Stimulated activated CD4-positive, alpha-beta T cell treated with anti-CD3 and anti-CD28 coated beads, Interleukin-2, amount 100 ng/mL, for 48 hours (primary cell): ENCODE results near the gene AKT2.

Experiments
- DNase-seq, 2 donors: peaks; one replicate each; pipeline ENCODE4 v3.0.0-alpha.2; 2020

Gene AKT2

GRCh38 chr19:40249781-40250180 lies 35.4 kb downstream of the AKT2 start:
- no peak for DNase-seq

DNA sequence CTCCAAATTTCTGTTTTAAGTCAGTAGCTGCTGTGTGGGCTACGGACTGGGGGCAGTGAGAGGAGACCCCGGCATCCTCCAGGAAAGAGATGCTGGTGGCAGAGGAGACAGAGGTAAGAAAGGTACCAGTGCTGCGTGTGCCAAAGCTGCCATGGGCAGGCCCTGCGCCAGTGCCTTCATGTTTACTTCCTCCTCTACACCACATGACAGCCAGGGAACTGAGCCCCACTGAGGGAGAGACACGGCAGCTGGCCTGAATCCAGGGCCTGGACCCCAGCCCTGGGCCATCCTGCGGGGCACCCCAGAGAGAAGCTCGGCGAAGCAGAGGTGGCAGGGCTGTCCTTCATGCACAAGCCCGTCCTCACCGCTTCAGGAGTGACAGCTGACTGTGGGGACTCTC lies 35.9 kb downstream of the AKT2 start:
- DNase-seq, result no peak

GRCh38 chr19:40247735-40248262 lies 37.3 kb downstream of the AKT2 start:
- DNase-seq, result no peak

GRCh38 chr19:40247178-40247577 lies 38.0 kb downstream of the AKT2 start:
- DNase-seq, result no peak

DNA sequence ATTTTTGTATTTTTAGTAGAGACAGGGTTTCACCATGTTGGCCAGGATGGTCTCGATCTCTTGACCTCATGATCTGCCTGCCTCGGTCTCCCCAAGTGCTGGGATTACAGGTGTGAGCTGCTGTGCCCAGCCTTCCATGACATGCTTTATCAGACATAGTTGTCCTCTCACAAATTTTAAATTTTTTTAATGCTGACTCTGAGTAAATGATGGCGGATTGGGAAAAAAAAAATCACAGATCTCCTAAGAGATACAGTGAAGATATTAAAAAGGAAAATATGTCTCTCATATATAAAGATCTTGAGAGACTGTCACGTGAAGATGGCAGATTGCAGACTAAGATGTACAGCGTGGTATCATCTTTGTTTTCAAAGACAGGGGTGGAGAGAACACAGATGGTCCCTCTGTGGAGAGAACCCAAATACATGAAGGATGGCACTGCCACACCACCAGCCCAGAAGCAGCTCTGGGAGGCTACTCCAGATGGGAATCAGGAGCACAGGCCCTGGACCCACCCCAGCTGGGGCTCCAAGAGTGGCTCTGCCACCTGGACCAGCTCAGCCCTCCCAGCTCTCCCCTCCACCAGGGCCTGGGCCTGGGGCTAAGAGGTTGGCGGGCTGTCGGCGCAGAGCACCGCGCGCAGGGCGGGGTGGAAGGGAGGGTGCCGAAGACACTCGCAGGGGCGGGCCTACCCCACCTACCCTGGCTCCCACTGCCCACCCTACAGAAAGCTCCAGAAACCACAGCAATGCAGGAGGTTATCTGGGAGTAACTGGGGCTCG lies 38.7 kb downstream of the AKT2 start:
- DNase-seq, result no peak

DNA sequence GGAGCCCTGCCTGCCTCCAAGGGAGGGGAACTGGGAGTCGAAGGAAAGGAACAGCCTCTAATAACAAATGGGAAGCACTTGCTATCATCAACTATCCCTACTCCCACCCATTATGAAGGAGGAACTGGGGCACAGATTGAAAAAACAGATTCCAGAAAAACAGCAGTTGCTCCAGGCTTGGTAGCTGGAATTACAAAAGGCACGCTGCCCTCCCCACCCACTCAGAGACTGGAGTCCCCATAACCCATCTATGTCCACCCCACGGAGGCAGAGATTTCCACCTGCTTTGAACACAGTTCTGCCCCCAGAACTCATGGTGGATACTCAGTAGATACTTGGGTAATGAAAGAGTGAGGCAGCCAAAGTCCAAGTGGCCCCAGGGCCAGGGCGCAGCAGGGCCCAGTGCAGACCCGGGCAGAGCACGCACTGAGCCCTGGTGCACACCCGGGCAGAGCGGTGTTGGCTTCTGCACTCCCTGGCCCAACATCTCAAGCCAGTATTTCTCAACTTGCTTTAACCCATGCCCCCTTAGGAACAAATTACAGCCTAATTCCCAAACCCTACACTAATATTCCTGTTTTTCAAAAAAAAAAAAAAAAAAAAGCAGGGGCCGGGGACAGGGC lies 39.5 kb downstream of the AKT2 start:
- no peak for DNase-seq

DNA sequence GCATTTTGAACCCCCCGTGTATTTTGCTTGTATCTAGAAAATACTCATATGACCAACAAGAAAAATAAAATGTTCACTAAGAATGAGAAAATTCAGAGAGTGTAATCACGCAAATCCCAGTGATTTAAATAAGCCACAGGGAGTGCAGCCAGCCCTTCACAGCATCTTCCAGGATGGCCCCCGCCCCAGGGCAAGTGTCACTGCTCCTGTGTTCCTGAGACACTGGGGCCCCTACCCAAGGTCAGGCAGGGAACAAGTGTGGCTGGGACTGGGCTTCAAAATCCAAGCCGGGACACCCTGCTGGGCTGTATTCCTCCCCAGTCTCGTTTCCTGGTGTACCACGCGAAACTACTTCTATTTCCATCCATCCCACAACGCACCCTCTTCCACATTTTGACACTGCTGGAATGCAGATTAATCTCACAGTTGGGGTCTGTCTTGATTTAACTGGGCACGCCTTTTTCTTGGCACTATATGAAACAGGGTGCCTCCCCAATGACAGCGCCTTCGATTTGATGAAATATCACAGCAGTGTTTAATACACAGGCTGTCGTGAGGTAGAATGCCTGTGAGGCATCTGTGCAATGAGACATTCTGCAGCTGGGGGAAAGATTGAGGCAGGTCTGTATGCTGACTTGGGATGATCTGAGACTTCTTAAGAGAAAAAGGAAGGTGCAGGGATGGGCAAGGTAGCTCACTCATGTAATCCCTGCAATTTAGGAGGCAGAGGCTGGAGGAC lies 40.4 kb downstream of the AKT2 start:
- no peak for DNase-seq

- no peak for DNase-seq
Measured at GRCh38 chr19:40243181-40243580, 42.0 kb downstream of the AKT2 start.

DNA sequence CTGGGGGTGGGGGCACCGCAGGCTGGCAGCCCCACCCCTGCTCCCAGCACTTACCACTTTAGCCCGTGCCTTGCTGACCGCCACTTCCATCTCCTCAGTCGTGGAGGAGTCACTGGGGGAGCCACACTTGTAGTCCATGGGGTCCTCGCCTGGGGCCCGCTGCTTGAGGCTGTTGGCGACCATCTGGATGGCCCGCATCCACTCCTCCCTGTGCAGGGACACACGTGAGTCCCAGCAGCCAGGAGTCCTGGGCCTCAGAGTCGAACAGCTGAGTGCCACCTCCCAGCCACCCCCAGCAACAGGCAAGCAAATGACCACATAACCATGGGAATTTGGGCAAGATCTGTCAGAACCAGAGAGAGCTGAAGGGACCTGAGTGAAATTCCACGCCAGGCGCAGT lies 42.7 kb downstream of the AKT2 start:
- DNase-seq, result no peak

DNA sequence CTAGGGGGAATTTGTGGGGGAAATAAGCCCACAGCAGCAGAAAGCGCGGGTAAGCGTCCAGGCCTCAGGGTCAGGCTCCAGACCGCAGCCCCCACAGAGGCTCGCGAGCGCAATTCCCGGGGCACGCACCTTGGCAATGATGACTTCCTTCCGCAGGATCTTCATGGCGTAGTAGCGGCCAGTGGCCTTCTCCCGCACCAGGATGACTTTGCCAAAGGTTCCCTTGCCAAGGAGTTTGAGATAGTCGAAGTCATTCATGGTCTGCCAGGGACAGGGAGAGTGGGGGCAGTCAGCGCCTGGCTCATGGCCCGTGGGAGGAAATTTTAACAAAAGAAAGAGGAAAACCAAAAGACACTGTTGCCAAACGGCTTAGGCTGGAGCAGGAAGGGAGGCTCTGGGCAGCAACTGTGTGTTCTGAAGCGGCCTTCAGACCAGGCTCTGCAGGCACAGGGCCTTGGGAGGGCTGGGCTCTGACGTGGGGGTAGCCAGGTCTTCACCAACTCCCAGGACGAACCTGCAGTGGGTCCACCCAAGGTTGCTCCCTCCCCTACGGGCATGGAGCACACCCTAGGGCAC lies 43.2 kb downstream of the AKT2 start:
- DNase-seq, result no peak

DNA sequence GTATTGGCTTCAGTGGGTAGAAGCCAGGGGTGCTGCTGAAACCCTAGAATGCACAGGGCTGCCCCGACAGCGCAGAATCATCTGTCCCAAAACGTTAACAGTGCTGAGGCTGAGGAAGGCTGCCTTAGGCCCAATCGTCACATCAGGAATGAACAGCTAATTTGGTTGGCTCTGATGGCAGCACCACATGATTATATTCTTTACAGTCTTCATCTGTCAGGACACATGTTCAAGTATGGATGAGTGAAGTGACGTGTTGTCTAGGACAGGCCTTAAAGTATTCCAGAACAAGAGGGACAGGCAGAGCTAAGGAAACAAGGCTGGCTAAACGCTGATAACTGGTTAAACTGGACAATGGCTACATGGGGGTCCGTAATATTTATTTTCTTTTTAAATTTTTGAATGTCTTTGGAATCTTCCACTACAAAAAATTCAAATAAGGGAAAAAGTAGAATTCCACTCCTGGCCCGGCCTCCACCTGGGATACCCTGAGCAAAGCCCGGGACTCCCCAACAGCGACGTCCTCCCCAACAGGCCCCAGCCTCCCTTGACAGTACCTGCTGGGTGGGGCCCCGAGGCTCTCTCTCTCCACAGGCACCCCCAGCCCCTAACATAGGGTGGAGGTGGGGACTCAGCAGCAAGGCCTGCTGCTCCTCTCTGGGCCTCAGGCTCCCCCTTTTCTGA lies 43.9 kb downstream of the AKT2 start:
- no peak for DNase-seq

- no peak for DNase-seq
Measured at GRCh38 chr19:40240332-40240731, 44.8 kb downstream of the AKT2 start.

DNA sequence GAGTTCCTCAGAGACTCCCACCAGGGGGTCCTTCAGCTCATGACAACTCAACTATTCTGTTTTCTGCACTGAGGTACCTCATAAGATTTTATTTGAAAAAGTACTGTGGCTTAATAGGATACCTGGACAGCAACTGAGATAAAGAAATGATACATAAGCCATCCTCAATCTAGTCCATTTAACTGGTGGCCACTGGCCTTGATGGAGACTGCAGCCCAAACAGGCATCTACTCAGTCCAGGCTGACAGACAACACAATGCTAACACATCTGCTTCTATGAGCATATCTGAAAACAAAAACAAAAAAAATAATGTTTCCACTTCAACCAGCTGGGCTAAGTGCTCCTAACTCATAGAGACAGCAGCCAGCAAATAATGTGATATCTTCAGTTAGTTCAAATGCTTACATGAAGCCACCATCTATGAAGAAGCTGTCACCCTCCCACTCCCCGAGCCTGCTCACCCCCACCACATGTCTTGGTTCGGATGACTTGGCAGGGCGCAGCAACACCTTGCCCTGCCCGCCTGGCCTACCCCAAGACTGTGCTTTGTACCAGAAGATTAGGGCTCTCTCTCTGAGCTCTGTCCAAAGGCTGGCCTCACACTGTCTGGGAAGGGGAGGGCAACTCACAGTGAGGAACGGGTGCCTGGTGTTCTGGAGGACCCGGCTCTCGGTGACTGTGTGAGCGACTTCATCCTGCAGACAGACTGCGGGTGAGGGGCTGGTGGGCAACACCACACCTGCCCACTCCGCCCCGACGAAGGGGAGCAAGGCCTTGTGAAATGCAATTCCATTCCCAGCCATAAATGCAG lies 45.5 kb downstream of the AKT2 start:
- DNase-seq, result no peak

- no peak for DNase-seq
Measured at GRCh38 chr19:40238775-40239174, 46.4 kb downstream of the AKT2 start.

GRCh38 chr19:40237791-40238190 lies 47.4 kb downstream of the AKT2 start:
- DNase-seq, result no peak

GRCh38 chr19:40236366-40236765 lies 48.8 kb downstream of the AKT2 start:
- no peak for DNase-seq

GRCh38 chr19:40236026-40236355 lies 49.2 kb downstream of the AKT2 start:
- DNase-seq, result no peak

DNA sequence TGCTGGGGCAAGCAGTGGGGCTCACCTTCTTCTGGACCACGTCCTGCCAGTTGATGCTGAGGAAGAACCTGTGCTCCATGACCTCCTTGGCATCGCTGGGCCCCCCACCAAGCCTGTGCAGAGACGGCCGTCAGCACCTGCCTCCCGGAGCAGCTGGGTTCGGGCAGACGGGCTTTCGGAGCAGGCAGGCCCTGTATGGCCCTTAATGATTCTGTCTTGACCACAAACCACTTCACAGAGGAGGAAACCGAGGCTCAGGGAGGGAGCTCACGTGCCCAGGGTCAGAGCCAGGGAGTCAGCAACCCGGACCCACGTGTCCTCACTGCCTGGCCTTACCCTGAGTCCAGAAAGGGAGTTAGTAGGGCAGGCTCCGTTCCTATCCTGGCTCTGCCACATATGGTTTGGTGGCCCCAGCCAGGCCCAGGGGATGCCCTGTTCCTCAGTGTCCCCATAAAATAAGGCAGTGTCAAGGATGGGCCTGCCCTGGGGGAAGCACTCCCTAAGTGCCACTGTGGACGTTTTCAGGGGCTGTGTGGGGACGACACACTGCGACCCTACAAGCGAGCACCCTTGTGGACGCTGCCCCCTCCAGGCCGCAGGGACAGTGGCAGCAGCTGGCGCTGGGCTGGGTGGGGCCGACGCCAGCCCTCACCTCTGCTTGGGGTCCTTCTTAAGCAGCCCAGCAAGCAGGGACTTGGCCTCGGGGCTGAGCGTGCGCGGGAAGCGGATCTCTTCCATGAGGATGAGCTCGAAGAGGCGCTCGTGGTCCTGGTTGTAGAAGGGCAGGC lies 49.7 kb downstream of the AKT2 start:
- no peak for DNase-seq

GRCh38 chr19:40234429-40235237 lies 50.5 kb downstream of the AKT2 start:
- no peak for DNase-seq

- DNase-seq, result no peak
Measured at GRCh38 chr19:40233811-40234389, 51.2 kb downstream of the AKT2 start.
